Activated CD8-positive, alpha-beta memory T cell treated with anti-CD3 and anti-CD28 coated beads, Interleukin-2, amount 50 U/mL, for 1 hour (primary cell): ENCODE measurements around the gene ZNRF3.
"Not testable (repeated sequence)": the region's sequence is repeated elsewhere in the genome, so short reads cannot be mapped to it uniquely, and the experiment has no call there.

ENCODE experiments used
- DNase-seq: peaks from one replicate; pipeline ENCODE4 v3.0.0-alpha.2; 2020; ENCODE audit errors: extremely low read depth

The ZNRF3 gene

GRCh38 chr22:28907311-28908008, 24.1 kb downstream of the ZNRF3 start:
- DNase-seq, result no peak

DNA sequence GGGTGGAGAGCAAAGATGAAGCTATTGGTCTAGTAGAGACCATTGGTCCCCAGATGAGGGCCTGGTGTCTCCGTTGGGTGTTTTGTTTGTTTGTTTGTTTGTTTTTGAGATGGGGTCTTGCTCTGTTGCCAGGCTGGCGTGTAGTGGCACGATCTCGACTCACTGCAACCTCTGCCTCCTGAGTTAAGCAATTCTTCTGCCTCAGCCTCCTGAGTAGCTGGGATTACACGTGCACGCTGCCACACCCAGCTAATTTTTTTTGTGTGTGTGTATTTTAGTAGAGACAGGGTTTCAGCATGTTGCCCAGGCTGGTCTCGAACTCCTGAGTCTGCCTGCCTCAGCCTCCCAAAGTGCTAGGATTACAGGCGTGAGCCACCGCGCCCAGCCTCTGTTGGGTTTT, 25.4 kb downstream of the ZNRF3 start:
- DNase-seq, result not testable (repeated sequence)

- no peak for DNase-seq
These were observed 26.0 kb downstream of the ZNRF3 start for GRCh38 chr22:28909375-28909774.

GRCh38 chr22:28910569-28911303, 27.4 kb downstream of the ZNRF3 start:
- DNase-seq, result no peak

GRCh38 chr22:28911304-28911690, 27.9 kb downstream of the ZNRF3 start:
- DNase-seq, result no peak

- DNase-seq, result no peak
These were observed 28.7 kb downstream of the ZNRF3 start for GRCh38 chr22:28911777-28912669.

DNA sequence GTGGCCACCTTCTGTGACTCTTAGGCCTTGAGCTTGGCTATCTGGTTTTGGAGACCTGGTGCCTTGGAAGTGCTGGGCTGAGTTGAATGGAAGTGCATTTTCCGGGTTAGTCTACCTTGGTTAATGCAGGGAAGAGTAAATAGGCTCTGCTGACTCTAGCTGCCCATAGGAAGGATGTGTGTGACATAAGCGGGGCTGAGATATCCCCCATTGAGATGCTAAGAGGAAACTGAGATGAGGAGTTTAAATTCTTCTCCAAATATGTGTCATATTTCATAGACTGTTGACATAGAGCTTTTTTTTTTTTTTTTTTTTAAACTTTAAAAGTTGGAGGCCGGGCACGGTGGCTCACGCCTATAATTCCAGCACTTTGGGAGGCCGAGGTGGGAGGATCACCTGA, 30.8 kb downstream of the ZNRF3 start:
- no peak for DNase-seq

GRCh38 chr22:28915969-28916368, 32.6 kb downstream of the ZNRF3 start:
- no peak for DNase-seq

DNA sequence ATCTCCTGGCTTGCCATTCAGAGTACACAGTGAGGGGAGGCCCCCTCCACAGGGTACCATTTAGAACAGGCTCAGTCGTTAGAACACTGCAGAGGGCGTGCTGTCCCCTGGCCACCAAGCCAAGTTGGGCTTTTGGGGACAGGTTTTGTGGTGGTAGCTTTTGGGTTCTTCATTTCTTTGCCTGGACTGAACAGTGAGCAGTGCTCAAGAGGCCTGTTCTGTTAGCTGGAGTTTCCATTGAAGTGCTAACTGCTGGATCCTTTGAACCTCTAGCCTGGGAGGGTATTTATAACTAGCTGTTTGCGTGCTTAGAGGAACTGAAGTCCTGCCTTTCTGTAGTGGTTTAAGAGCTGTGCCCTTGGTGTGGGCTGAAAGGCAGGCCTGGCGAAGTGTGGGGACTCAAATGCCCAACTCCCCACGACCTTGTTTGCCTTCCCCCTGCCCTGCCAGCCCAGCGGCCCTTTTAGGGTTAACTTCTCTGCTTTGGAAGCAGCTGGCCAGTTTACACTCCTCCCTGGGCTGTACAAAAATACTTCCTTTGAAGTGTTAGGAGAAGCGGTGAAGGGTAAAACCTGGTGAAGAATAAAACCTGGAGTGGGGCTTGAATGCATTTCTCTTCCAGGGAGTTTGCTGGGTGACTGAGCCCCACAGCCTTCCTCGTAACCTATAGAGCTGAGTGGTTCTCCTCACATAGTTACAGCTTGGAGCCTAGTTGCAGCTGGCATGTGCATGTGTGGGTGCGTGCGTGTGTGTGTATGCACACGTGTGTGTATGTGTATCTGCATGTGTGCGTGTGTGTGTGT, 34.6 kb downstream of the ZNRF3 start:
- no peak for DNase-seq

DNA sequence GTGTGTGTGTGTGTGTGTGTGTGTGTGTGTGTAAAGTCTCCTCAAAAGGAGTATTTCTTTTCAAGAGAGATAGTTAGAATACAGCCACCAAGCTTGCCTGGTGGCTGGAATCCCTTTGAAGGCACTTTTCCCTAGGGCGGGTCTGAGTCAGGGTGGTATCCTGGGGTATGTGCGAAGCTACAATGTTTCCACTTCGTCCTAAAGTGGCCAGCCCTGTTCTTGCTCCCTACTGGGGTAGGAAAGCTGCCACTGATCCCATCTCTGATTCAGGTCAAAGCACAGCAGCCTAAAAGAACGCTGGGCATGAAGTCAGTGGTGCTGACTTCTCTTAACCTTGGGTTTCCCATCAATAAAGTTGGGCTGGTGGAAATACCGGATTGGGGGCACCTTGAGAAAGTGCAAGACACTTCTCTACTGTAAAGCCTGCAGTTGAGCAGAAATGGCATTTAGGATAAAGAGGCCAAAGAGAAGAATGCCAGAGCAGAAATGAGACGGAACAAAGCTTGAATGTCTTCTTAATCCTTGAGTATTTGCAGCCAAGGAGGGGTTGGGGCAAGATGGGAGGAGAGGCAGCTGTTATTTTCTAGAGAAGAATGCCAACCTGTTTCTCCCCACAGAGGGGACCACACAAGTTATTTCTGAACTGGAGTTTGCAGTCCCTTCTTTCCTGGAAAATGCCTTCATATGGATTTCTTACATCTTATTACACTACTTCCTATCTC, 35.3 kb downstream of the ZNRF3 start:
- no peak for DNase-seq

GRCh38 chr22:28920757-28921584, 37.6 kb downstream of the ZNRF3 start:
- DNase-seq, result no peak

- no peak for DNase-seq
These were observed 38.2 kb downstream of the ZNRF3 start for GRCh38 chr22:28921585-28921879.

- DNase-seq, result no peak
These were observed 39.3 kb downstream of the ZNRF3 start for GRCh38 chr22:28922540-28923244.

GRCh38 chr22:28923826-28924732, 40.7 kb downstream of the ZNRF3 start:
- no peak for DNase-seq

GRCh38 chr22:28925916-28926315, 42.5 kb downstream of the ZNRF3 start:
- DNase-seq, result no peak

DNA sequence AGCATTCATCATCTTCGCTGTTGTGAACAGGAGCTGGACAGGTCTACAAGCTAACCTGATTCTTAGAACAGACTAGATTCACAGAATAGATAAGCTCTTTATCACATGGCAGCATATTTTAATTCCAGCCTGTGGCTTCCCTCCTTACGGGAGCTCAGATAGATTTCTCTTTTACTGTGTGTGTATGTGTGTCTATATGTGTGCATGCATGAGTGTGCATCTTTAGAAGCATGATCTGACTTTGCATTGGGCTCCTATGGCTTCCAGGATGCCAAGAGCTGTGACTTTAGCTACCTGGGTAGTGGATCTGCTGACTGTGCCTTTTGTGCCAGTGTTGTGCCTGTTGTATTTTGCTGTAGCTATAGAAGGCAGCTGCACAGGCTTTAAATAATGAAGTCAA, 44.3 kb downstream of the ZNRF3 start:
- no peak for DNase-seq

DNA sequence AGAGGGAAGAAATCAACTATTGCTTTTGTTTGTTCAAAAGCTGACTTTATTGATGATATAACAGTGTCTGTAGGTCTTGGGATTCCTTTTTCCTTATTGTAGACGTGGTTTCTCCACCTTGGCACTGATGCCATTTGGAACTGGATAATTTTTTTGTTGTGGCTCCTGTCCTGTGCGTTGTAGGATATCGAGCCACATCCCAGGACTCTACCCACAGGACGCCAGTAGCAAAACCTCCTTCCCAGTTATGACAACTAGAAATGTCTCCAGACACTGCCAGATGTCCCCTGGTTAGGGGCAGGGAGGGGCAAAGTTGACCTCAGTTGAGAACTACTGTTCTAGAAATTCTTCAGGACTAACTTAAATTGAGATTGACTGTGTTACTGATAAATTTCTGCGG, 45.8 kb downstream of the ZNRF3 start:
- no peak for DNase-seq

GRCh38 chr22:28930357-28931007, 47.1 kb downstream of the ZNRF3 start:
- no peak for DNase-seq
